Measurements from ENCODE around the gene CDH13.

Gene CDH13

GRCh38 chr16:83070416-83071209, 443.8 kb downstream of the CDH13 start:
- DNase-seq, result no peak

GRCh38 chr16:83075956-83076355, 449.2 kb downstream of the CDH13 start:
- DNase-seq, result no peak

- no peak for DNase-seq
Observed at GRCh38 chr16:83083361-83083760, 456.6 kb downstream of the CDH13 start.

- no peak for DNase-seq
Observed at GRCh38 chr16:83085660-83086059, 458.9 kb downstream of the CDH13 start.

- no peak for DNase-seq
Observed at GRCh38 chr16:83095941-83096692, 469.3 kb downstream of the CDH13 start.

- DNase-seq, result no peak
Observed at GRCh38 chr16:83098536-83098935, 471.8 kb downstream of the CDH13 start.

GRCh38 chr16:83100679-83101078, 473.9 kb downstream of the CDH13 start:
- no peak for DNase-seq

- no peak for DNase-seq
Observed at GRCh38 chr16:83102336-83102735, 475.6 kb downstream of the CDH13 start.

GRCh38 chr16:83105279-83106077, 478.7 kb downstream of the CDH13 start:
- no peak for DNase-seq

GRCh38 chr16:83109490-83110125, 482.8 kb downstream of the CDH13 start:
- no peak for DNase-seq

- no peak for DNase-seq
Observed at GRCh38 chr16:83110269-83110668, 483.5 kb downstream of the CDH13 start.

GRCh38 chr16:83113317-83113716, 486.5 kb downstream of the CDH13 start:
- no peak for DNase-seq

GRCh38 chr16:83113811-83114210, 487.0 kb downstream of the CDH13 start:
- DNase-seq, result no peak

GRCh38 chr16:83115491-83116232, 488.9 kb downstream of the CDH13 start:
- DNase-seq, result no peak

- no peak for DNase-seq
Observed at GRCh38 chr16:83116274-83116892, 489.6 kb downstream of the CDH13 start.

GRCh38 chr16:83117810-83118209, 491.0 kb downstream of the CDH13 start:
- no peak for DNase-seq

GRCh38 chr16:83118365-83118764, 491.6 kb downstream of the CDH13 start:
- no peak for DNase-seq

- no peak for DNase-seq
Observed at GRCh38 chr16:83125999-83126568, 499.3 kb downstream of the CDH13 start.

GRCh38 chr16:83128041-83128440, 501.3 kb downstream of the CDH13 start:
- no peak for DNase-seq

- no peak for DNase-seq
Observed at GRCh38 chr16:83130039-83130438, 503.3 kb downstream of the CDH13 start.

GRCh38 chr16:83134638-83135037, 507.9 kb downstream of the CDH13 start:
- no peak for DNase-seq
